B cell (primary cell): ENCODE measurements around the gene PCTP.

Experiments
- CTCF ChIP-seq: fragments of 200-600 bp; IDR thresholded peaks from one replicate; pipeline ENCODE4 v1.8.0; 2022; ENCODE audit warnings: antibody characterized with exemption, mild to moderate bottlenecking
- EZH2 ChIP-seq: IDR thresholded peaks from 2 replicates; pipeline ENCODE4 v1.6.1; 2012; ENCODE audit warnings: borderline replicate concordance, low read depth, mild to moderate bottlenecking, moderate library complexity, low read length; ENCODE audit not compliant: insufficient read depth, poor library complexity, severe bottlenecking

- TF ChIP-seq CTCF (no peak), EZH2 (no peak)
These were observed 16.6 kb upstream of the PCTP start for GRCh38 chr17:55734128-55734781.
